Progenitor cell of endocrine pancreas (in vitro differentiated cells): ENCODE results near the gene FMN1. TPM values are rescaled to one million over a fixed set of nuclear protein-coding genes. Genes with fewer than 3 reads are reported as not detected.

ENCODE experiments used
- DNase-seq: peaks from one replicate; pipeline ENCODE4 v3.0.0; 2021; ENCODE audit warnings: low spot score; ENCODE audit not compliant: unreplicated experiment
- H3K27ac Mint-ChIP-seq: 2 replicates; pipeline ENCODE4 v1.8.0; 2021; ENCODE audit warnings: mild to moderate bottlenecking, moderate library complexity, mixed read lengths
- H3K27me3 Mint-ChIP-seq: 2 replicates; pipeline ENCODE4 v1.8.0; 2021; ENCODE audit warnings: mixed read lengths
- H3K36me3 Mint-ChIP-seq: 2 replicates; pipeline ENCODE4 v1.8.0; 2022; ENCODE audit warnings: mixed read lengths; ENCODE audit not compliant: insufficient read depth
- H3K4me1 Mint-ChIP-seq: 2 replicates; pipeline ENCODE4 v1.8.0; 2021; ENCODE audit warnings: low read depth, mixed read lengths
- H3K4me3 Mint-ChIP-seq: 2 replicates; pipeline ENCODE4 v1.8.0; 2021; ENCODE audit warnings: low read depth, mild to moderate bottlenecking, moderate library complexity, mixed read lengths
- H3K9me3 Mint-ChIP-seq: 2 replicates; pipeline ENCODE4 v1.8.0; 2021; ENCODE audit warnings: low read depth, mixed read lengths
- CTCF ChIP-seq: fragments of 200-600 bp; sonication (generic); IDR thresholded peaks from one replicate; pipeline ENCODE4 v1.5.0; 2021; ENCODE audit warnings: antibody characterized with exemption, mild to moderate bottlenecking; ENCODE audit not compliant: unreplicated experiment
- total RNA-seq: library from RNA; stranded (reverse); gene quantifications from 2 replicates; pipeline ENCODE4 v1.2.1, GENCODE V29; 2021

Gene FMN1
- total RNA-seq, 1 donor from 2014 or later: 0.41 TPM

- no peak for TF ChIP-seq CTCF
- Mint-ChIP-seq H3K36me3 (no peaks in the 10 kb centered on the region), H3K27ac (no peak overlapping the region), H3K4me1 (peaks cover 5% of the 10 kb centered on the region), H3K4me3 (no peak overlapping the region), H3K9me3 (no peaks in the 10 kb centered on the region), H3K27me3 (no peaks in the 10 kb centered on the region)
- DNase-seq: no peak
Observed at GRCh38 chr15:33030315-33030714, 164.2 kb downstream of the FMN1 start.

- no peaks in the 10 kb centered on the region for H3K9me3 Mint-ChIP-seq
- no peaks in the 10 kb centered on the region for H3K36me3 Mint-ChIP-seq
- DNase-seq: no peak
- no peak overlapping the region for H3K4me3 Mint-ChIP-seq
- no peaks in the 10 kb centered on the region for H3K27me3 Mint-ChIP-seq
- H3K4me1 Mint-ChIP-seq: peaks cover 5% of the 10 kb centered on the region
- no peak for TF ChIP-seq CTCF
- H3K27ac Mint-ChIP-seq: no peak overlapping the region
Observed at GRCh38 chr15:33029109-33029652, 165.3 kb downstream of the FMN1 start.

- Mint-ChIP-seq H3K9me3 (no peaks in the 10 kb centered on the region), H3K4me3 (no peak overlapping the region), H3K4me1 (peaks cover 5% of the 10 kb centered on the region), H3K36me3 (no peaks in the 10 kb centered on the region), H3K27ac (no peak overlapping the region), H3K27me3 (no peaks in the 10 kb centered on the region)
- no peak for TF ChIP-seq CTCF
- DNase-seq: no peak
Observed at GRCh38 chr15:33028495-33028894, 166.0 kb downstream of the FMN1 start.

GRCh38 chr15:33027306-33028035 lies 167.0 kb downstream of the FMN1 start:
- Mint-ChIP-seq H3K4me3 (no peak overlapping the region), H3K27me3 (no peaks in the 10 kb centered on the region), H3K9me3 (no peaks in the 10 kb centered on the region), H3K36me3 (no peaks in the 10 kb centered on the region), H3K27ac (no peak overlapping the region), H3K4me1 (peaks cover 5% of the 10 kb centered on the region)
- no peak for TF ChIP-seq CTCF
- DNase-seq: no peak

- H3K4me3 Mint-ChIP-seq: no peak overlapping the region
- H3K9me3 Mint-ChIP-seq: no peaks in the 10 kb centered on the region
- TF ChIP-seq CTCF: no peak
- peaks cover 5% of the 10 kb centered on the region for H3K4me1 Mint-ChIP-seq
- H3K36me3 Mint-ChIP-seq: no peaks in the 10 kb centered on the region
- no peaks in the 10 kb centered on the region for H3K27me3 Mint-ChIP-seq
- no peak overlapping the region for H3K27ac Mint-ChIP-seq
- no peak for DNase-seq
Observed at GRCh38 chr15:33026614-33027013, 167.9 kb downstream of the FMN1 start.
